Stimulated activated naive B cell treated with anti-CD40 and anti-IgM and Interleukin-4, amounts not matched to agents 10 μg/mL and 1 μg/mL and 100 μg/mL, for 72 hours (primary cell): ENCODE measurements around the gene HPS6.

Experiments
- ATAC-seq, 2 donors: fragments of 150-1000 bp; cut with Tn5 transposase; replicated peaks; 2 replicates each; pipeline ENCODE4 v1.10.0; 2021; ENCODE audit warnings: moderate library complexity in 1 of 2
- DNase-seq: peaks from one replicate; pipeline ENCODE4 v3.0.0; 2021
- H3K27ac Mint-ChIP-seq: one replicate; pipeline ENCODE4 v1.8.0; 2022; ENCODE audit warnings: mild to moderate bottlenecking, mixed read lengths
- H3K27me3 Mint-ChIP-seq, 2 donors: one replicate each; pipeline ENCODE4 v1.8.0; 2022; ENCODE audit warnings: mixed read lengths in 2 of 2
- H3K36me3 Mint-ChIP-seq, 2 donors: one replicate each; pipeline ENCODE4 v1.8.0; 2022; ENCODE audit warnings: mixed read lengths in 2 of 2, mild to moderate bottlenecking in 1 of 2
- H3K4me1 Mint-ChIP-seq, 2 donors: one replicate each; pipeline ENCODE4 v1.8.0; 2022; ENCODE audit warnings: mixed read lengths in 2 of 2, mild to moderate bottlenecking in 1 of 2
- H3K4me3 Mint-ChIP-seq, 2 donors: one replicate each; pipeline ENCODE4 v1.8.0; 2022; ENCODE audit warnings: mild to moderate bottlenecking in 2 of 2, mixed read lengths in 2 of 2, moderate library complexity in 1 of 2
- H3K9me3 Mint-ChIP-seq, 2 donors: one replicate each; pipeline ENCODE4 v1.8.0; 2022; ENCODE audit warnings: mixed read lengths in 2 of 2, mild to moderate bottlenecking in 1 of 2

The HPS6 gene

DNA sequence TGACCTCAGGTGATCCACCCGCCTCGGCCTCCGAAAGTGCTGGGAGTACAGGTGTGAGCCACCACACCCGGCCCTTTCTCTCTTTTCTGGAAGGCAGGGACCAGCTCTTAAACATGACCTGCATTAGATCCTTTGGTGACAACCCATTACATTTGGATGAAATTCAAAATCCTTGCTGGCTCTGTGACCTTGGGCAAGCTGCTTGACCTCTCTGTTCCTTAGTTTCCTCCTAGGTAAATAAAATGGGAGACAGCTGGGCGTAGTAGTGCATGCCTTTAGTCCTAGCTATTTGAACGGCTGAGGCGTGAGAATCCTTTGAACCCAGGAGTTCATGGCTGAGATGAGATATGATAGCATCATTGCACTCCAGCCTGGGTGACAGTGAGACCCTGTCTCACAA lies 31.3 kb downstream of the HPS6 start:
- H3K27me3 Mint-ChIP-seq = no peaks in the 10 kb centered on the region
- no peak overlapping the region for H3K4me3 Mint-ChIP-seq
- no peak for ATAC-seq
- H3K36me3 Mint-ChIP-seq = peaks cover 5 to 14% of the 10 kb centered on the region in 2 donors
- DNase-seq = no peak
- no peaks in the 10 kb centered on the region for H3K4me1 Mint-ChIP-seq
- H3K27ac Mint-ChIP-seq = no peak overlapping the region
- H3K9me3 Mint-ChIP-seq = no peaks in the 10 kb centered on the region

DNA sequence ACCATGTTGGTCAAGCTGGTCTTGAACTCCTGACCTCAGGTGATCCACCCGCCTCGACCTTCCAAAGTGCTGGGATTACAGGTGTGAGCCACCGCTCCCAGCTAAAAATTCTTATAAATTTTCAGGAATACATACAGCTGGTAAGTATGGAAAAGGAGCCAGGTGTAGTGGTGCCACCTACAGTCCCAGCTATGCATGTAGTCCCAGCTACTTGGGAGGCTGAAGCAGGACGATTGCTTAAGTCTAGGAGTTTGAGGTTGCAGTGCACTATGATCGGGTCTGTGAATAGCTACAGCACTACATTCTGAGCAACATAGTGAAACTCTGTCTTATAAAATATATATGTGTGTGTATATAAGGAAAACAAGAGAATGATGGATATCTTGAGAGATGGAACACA lies 36.0 kb downstream of the HPS6 start:
- Mint-ChIP-seq H3K27me3 (no peaks in the 10 kb centered on the region), H3K27ac (no peak overlapping the region), H3K4me1 (peaks cover 3 to 6% of the 10 kb centered on the region in 2 donors), H3K36me3 (peaks cover 9 to 27% of the 10 kb centered on the region in 2 donors), H3K9me3 (no peaks in the 10 kb centered on the region), H3K4me3 (no peak overlapping the region)
- DNase-seq (no peak), ATAC-seq (no peak)

DNA sequence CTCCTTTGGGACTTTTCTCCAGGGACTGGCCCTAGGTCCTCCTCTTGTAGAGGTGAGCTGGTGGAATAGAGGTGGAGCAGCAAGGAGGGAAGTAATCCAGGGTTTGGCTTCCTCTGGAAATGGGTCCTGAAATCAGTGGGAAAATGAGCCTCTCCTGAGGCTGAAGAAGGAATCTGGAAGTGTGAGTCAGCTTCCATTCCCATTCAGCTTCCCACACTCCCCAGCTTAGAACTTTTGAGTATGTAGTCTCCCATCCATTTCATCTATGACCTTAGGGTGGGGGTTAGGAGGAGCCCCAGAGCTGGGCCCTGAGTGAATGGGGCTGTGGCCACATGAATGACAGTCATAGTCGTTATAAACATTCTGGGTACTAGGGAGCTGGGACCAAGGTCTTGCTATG lies 37.3 kb downstream of the HPS6 start:
- H3K4me1 Mint-ChIP-seq = peaks cover 5 to 6% of the 10 kb centered on the region in 2 donors
- ATAC-seq (no peak), DNase-seq (no peak)

DNA sequence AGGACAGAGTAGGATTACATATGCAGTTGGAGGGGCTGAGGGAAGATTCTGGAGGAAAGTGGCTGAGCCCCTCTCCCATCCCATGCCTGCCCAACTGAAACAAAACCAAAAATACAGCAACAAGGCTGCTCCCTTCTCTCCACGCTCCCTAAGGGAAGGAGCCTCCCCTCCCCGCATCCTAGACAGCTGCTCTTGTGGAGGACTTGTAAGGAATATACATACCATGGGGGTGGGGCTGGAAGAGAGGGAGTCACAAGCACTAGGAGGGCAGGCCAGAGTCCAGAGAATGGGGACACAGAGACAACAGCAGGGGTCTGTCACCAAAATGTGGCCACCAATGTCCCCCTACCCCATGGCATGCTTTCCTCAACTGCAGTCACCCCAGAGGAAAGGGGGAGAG lies 41.8 kb downstream of the HPS6 start:
- no peaks in the 10 kb centered on the region for H3K27me3 Mint-ChIP-seq
- no peaks in the 10 kb centered on the region for H3K9me3 Mint-ChIP-seq
- H3K27ac Mint-ChIP-seq = no peak overlapping the region
- H3K36me3 Mint-ChIP-seq = peaks cover 40 to 64% of the 10 kb centered on the region in 2 donors
- no peak for ATAC-seq
- no peak for DNase-seq
- peaks cover 10 to 12% of the 10 kb centered on the region in 2 donors for H3K4me1 Mint-ChIP-seq
- H3K4me3 Mint-ChIP-seq = no peak overlapping the region

More for the DNA sequence above, 37.3 kb downstream of the HPS6 start:
- Mint-ChIP-seq H3K27me3 (no peaks in the 10 kb centered on the region), H3K4me3 (no peak overlapping the region), H3K27ac (no peak overlapping the region), H3K36me3 (peaks cover 13 to 34% of the 10 kb centered on the region in 2 donors), H3K9me3 (no peaks in the 10 kb centered on the region)

DNA sequence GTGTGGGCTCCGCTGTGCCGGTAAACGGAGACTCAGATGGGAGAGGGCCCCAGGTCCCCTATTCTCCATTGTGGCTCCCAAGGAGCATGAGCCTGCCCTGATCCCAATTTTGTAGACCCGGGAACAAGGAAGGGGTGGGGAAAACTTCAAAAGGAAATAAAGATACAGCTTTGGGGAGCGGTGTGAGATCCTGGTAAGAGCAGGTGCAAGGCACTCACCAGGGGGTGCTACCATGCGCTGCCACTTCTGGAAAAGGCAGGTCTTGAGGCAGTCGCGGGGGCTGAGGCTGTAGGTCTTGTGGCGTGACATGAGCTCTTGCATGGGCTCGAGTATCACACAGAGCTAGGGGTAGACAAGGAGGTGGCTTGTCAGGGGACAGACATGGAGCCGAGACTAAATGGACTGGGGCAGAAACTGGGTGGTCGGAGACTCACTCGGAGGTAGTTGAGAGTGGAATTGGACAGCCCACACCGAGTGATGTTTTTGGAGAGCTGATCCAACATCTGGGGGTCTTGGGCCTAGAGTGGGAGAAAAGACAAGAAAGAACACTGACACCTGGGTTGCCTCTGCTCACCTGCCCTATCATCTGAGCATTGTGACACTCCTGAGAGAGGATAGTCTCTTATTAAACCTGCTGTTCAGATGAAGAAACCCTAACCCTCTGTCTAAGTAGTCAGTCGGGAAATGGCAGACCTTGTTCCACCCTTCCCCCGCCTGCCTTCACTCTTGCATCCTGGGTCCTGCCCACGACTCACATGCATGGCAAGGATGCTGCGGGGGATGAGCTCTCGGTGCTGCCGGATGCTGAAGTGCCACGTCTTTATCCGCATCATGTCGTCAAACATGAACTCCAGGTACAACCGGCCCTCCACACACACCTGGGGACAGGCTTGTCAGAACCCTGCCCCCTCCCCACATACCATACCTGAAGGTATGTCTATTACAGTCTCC lies 44.3 kb downstream of the HPS6 start:
- Mint-ChIP-seq H3K4me1 (peaks cover 20 to 28% of the 10 kb centered on the region in 2 donors), H3K4me3 (no peak overlapping the region), H3K27me3 (no peaks in the 10 kb centered on the region), H3K36me3 (peaks cover 38 to 58% of the 10 kb centered on the region in 2 donors), H3K9me3 (no peaks in the 10 kb centered on the region), H3K27ac (no peak overlapping the region)
- no peak for DNase-seq
- no peak for ATAC-seq

DNA sequence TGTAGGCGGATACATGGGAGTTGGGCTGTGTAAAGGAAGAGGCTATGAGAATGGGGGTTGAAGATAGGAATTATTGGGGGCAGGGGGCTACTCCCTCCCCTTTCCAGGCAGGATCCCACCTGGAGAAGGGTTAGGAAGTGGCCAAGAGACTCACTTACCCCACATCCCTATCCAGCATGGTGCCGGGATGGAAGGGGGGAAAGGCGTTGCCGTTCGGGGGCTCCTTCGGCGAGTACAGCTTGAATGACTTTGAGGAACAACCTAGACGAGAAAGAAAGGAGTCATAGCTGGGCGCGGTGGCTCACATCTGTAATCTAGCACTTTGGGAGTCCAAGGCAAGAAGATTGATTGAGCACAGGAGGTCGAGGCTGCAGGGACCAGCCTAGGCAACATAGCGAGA lies 46.1 kb downstream of the HPS6 start:
- peaks cover 36 to 52% of the 10 kb centered on the region in 2 donors for H3K36me3 Mint-ChIP-seq
- no peak for ATAC-seq
- H3K4me1 Mint-ChIP-seq = peaks cover 29 to 41% of the 10 kb centered on the region in 2 donors
- no peak overlapping the region for H3K4me3 Mint-ChIP-seq
- DNase-seq = no peak
- no peak overlapping the region for H3K27ac Mint-ChIP-seq
- no peaks in the 10 kb centered on the region for H3K27me3 Mint-ChIP-seq
- no peaks in the 10 kb centered on the region for H3K9me3 Mint-ChIP-seq

DNA sequence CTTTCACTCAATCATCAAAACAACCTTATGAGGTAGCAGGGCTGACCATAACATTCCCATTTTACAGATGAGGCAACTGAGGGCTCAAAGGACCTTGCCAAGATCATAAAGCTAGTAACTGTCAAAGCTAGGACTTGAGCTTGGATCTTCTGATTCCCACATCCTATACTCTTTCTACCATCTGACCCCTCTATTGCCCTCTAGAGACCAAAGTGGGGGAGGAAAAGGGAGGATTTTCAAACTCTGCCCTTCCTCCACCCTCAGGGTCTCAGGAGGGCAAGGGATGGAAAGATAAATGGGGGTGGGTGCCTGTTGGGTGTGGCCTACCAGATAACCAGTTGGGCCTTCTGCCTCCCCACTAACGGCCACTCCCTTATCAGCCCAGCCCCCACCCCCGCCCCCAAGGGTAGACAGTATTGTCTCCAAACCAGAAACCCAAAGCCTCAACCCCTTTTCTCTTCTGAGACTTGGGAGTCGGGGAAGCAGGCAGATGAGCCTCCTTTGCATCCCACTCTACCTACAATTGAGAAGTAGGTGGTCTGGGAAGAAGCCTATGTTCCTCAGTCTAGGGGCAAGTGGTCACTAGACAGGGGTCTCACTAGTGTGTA lies 47.2 kb downstream of the HPS6 start:
- Mint-ChIP-seq H3K4me3 (no peak overlapping the region), H3K9me3 (no peaks in the 10 kb centered on the region), H3K4me1 (peaks cover 38 to 50% of the 10 kb centered on the region in 2 donors), H3K27ac (no peak overlapping the region), H3K27me3 (no peaks in the 10 kb centered on the region), H3K36me3 (peaks cover 32 to 46% of the 10 kb centered on the region in 2 donors)
- DNase-seq (no peak), ATAC-seq (no peak)

DNA sequence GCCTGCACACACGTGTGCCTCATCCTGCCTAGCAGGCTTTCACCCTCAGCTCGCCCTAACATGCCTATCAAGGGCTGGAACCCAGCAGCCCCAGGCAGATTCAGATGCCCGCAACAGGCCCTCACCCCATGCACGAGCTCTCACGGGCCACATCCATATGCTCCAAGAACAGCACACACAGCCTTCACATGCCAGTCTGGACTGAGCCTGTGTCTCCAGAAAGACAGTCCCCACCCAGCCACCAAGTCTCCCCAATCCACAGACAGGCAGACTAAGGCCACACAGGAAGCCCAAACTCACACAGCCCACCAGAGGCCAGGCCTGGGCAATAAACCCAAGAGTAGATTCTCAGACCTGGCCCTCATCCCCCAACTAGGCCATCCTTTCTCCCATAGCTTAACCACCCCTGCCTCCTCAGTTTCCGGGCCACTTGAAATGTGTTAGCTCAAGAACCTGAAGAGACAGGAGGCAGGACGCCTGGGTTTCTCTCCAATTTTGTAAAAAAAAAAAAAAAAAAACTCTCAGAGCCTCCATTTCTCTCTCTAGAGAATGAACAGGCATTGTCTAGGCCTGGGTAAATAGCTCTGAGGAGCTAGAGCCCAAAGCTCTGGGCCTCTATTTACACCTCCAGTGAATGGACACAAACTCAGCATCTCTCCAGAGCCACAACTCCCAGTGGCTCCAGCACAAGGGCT lies 48.3 kb downstream of the HPS6 start:
- Mint-ChIP-seq H3K9me3 (no peaks in the 10 kb centered on the region), H3K27me3 (no peaks in the 10 kb centered on the region), H3K36me3 (peaks cover 26 to 40% of the 10 kb centered on the region in 2 donors), H3K4me3 (peak overlapping the region; percentile 94), H3K4me1 (peaks cover 49 to 61% of the 10 kb centered on the region in 2 donors), H3K27ac (peak overlapping the region; percentile 80)
- no peak for DNase-seq
- no peak for ATAC-seq

DNA sequence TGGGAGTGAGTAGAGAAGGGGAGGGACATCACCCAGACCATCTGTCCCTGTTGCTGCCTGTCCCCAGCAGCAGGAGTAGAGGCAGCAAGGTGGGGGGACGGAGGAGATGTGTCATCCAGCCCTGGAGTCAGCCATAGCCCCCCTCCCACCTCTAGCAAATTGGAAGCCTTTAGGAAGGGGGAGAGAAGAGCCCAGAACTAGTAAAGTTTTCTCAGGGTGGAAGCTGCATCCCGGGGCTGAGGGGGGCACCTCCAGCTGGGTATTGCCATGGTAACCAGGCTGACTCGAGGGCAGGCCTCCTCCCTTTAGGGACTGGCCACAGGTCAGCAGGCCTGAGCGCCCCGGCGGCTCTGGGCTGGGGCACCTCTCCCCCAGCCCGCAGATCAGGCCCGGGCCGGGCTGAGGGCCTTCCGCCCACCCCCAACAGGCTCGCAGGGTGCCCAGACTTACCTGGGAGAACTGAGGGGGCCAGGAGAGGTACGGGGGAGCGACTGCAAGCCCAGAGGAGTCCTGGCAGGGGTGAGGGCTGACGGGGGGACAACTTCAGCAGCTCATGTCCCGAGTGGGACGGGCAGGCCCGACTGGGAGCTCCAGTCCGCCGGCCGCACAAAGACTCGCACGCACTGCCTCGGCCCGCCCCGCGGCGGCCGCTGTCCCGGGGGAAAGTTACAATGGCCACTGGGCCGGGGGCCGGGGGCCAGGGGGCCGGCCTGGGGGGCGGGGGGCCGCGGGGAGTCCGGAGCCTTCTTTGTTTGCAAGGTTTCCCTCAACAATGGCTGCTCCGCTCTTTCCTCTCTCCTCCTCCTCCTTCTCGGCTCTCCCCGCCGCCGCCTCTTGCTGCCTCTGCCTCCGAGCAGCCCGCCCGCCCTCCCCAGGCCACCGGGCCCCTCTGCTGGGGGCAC lies 49.1 kb downstream of the HPS6 start:
- H3K27me3 Mint-ChIP-seq = no peaks in the 10 kb centered on the region
- H3K36me3 Mint-ChIP-seq = peaks cover 18 to 32% of the 10 kb centered on the region in 2 donors
- ATAC-seq (peak; percentile 23 to 24), DNase-seq (no peak)
- H3K9me3 Mint-ChIP-seq = no peaks in the 10 kb centered on the region
- H3K4me1 Mint-ChIP-seq = peaks cover 56 to 69% of the 10 kb centered on the region in 2 donors
- H3K27ac Mint-ChIP-seq = peak overlapping the region; percentile 80
- peak overlapping the region; percentile 94 for H3K4me3 Mint-ChIP-seq

DNA sequence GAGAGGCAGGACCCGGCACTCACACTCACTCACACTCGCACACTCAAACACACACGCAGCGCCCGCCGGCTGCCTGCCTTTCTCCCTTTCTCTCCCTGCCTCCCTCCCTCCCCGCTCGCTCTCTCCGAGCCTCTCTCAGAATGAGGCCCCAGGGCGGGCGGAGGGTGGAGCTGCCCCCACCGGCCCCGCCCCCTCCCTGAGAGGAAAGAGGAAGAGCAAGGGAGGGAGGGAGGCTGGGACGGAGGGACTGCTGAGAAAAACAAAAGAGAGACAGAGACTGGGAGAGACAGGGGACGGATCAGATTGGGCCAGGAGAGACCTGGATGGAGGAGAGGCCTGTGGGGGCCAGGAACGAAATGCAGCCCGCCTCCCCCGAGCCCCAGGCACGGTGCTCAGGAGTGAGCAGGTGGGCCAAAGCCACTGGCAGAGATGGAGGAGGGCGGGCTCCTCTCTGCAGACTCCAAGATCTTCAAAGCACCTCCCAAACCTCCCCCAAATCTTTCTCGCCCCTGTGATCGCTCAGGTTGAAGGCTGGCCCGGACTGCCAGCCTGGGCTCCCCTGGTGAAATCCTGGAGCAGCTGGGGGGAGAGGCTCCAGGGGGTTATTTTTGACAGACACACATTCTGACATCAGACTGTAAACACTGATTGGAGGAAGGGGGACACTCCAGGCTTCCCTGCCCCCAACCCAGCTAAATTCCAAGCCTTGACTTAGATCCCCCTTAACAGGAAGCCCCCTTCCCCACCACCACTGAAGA lies 49.9 kb downstream of the HPS6 start:
- H3K27me3 Mint-ChIP-seq = no peaks in the 10 kb centered on the region
- peaks cover 55 to 74% of the 10 kb centered on the region in 2 donors for H3K4me1 Mint-ChIP-seq
- DNase-seq = peak; percentile 66
- peak overlapping the region; percentile 92 for H3K27ac Mint-ChIP-seq
- H3K36me3 Mint-ChIP-seq = peaks cover 14 to 24% of the 10 kb centered on the region in 2 donors
- peak overlapping the region; percentile 94 for H3K4me3 Mint-ChIP-seq
- no peaks in the 10 kb centered on the region for H3K9me3 Mint-ChIP-seq
- peak; percentile 80 to 84 for ATAC-seq

DNA sequence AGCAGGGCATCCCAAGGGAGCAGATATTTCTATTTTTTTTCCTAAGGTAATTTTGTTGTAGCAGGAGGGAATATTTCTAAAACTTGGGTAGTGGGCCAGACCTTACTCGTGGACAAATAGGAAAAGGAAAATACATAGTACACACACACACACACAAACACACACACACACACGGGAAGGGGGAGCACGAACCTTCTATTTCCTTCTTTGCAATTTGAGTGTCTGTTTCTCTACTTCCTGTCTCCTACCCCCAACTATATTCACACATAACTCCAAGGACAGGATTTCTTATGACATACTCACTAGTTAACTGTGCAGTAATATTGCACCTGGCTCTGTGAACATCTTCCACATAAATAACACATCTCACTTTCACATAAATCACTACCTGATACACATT lies 50.6 kb downstream of the HPS6 start:
- no peak for ATAC-seq
- H3K27me3 Mint-ChIP-seq = no peaks in the 10 kb centered on the region
- no peak for DNase-seq
- H3K36me3 Mint-ChIP-seq = peaks cover 8 to 16% of the 10 kb centered on the region in 2 donors
- peaks cover 54 to 75% of the 10 kb centered on the region in 2 donors for H3K4me1 Mint-ChIP-seq
- H3K9me3 Mint-ChIP-seq = no peaks in the 10 kb centered on the region
- H3K27ac Mint-ChIP-seq = peak overlapping the region; percentile 20
- H3K4me3 Mint-ChIP-seq = peak overlapping the region; percentile 14 to 94

DNA sequence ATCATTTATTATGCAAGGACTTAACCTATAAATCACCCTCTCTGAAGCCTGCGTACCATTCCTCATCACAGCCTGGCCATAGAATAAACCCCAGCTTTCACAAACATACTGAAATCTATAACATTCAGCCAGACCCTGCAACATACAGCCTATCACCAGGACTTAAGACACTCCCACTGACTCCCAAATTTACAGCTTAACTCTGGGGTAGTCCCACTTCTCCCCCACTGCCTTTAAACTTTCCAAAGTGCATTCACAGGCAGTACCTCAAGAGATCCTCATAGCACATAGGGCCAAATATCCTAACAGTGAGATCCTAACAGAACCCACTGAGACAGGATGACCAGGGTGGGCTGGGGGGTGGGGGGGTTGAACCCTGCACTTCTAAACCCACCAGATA lies 51.5 kb downstream of the HPS6 start:
- DNase-seq (no peak), ATAC-seq (no peak)
- Mint-ChIP-seq H3K27me3 (no peaks in the 10 kb centered on the region), H3K4me1 (peaks cover 62 to 79% of the 10 kb centered on the region in 2 donors), H3K9me3 (no peaks in the 10 kb centered on the region), H3K4me3 (peak overlapping the region; percentile 1 to 4), H3K36me3 (peaks cover 2 to 8% of the 10 kb centered on the region in 2 donors), H3K27ac (peak overlapping the region; percentile 1)
